Measurements from ENCODE around the gene LASP1NB.

LASP1NB gene

GRCh38 chr17:38970128-38970527 is 44.7 kb downstream of the LASP1NB start:
- no peak for DNase-seq

DNA sequence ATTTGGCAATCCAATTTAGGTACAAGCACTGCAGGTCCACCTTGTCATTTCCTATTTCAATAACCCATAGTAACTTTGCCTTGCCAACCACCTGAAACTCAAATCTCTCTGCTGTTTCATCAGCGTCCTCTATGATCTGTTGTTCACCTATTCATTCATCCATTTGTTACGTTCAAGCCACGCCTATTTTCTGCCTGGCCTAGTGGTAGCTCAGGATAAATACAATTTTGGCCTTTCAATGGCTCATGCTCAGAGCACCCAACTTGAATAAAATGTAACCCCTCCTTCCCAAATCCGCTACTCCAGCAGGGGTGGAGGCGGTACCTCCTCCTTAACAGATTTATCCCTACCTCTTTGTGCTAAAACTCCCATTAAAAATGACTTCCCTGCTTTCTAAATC is 45.4 kb downstream of the LASP1NB start:
- DNase-seq: no peak

GRCh38 chr17:38976187-38976551 is 50.8 kb downstream of the LASP1NB start:
- peak; percentile 16 to 29 for DNase-seq

DNA sequence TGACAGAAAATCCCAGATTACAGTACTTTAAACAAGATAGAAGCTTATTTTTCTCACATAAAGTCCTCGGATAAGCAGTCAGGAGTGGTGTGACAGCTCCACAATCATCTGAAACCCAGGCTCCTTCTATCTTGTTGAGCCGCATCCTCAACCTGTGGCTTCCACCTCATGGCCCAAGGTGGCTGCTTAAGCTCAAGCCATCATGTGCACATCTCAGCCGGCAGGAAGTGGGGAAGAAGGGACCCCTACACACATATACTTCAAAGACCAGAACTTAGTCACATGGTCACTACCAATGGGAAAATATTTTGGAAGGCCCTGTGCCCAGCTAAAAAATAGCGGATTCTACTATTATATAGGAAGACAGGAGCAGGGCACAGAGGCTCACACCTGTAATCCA is 52.8 kb downstream of the LASP1NB start:
- DNase-seq: no peak

Measured in inflammatory macrophage treated with lipopolysaccharide for 1 hour (primary cell).